Measurements from ENCODE around the gene HSBP1L1. TPM values are rescaled to one million over a fixed set of nuclear protein-coding genes. Genes with fewer than 3 reads are reported as not detected.

HSBP1L1 gene
- total and polyA plus RNA-seq, 2 experiments from 2014 or later: 1.8 to 3.7 TPM

- no peak overlapping the region for H3K27ac ChIP-seq (ENCODE audit: low read depth)
- ATAC-seq (no peak), DNase-seq (ENCODE audit: low spot score) (no peak)
- no peak overlapping the region for H2AFZ ChIP-seq
- Mint-ChIP-seq H3K27me3 (ENCODE audit: insufficient read depth, low read depth, poor library complexity) (peaks cover 8% of the 10 kb centered on the region), H3K4me3 (no peak overlapping the region), H3K4me1 (peaks cover 17% of the 10 kb centered on the region), H3K36me3 (ENCODE audit: low read depth) (no peaks in the 10 kb centered on the region; the same call in 1 of the 3 replicates), H3K27ac (no peak overlapping the region; the same call in 1 of the 2 replicates), H3K9me3 (no peaks in the 10 kb centered on the region)
- no peaks in the 10 kb centered on the region for H3K36me3 ChIP-seq (ENCODE audit: insufficient read depth)
- H3F3A ChIP-seq (replicated peaks; ENCODE audit: low read depth): no peaks in the 10 kb centered on the region
- H4K20me1 ChIP-seq (replicated peaks; ENCODE audit: insufficient read depth): peaks cover 5% of the 10 kb centered on the region; the same call in 1 of the 2 replicates
- H3K4me2 ChIP-seq: no peak overlapping the region
- no peaks in the 10 kb centered on the region for H3K9me2 ChIP-seq (ENCODE audit: insufficient read depth)
- H3K27me3 ChIP-seq (ENCODE audit: insufficient read depth): no peaks in the 10 kb centered on the region
- H3K79me2 ChIP-seq (replicated peaks; ENCODE audit: insufficient read depth): 0 out of 2 replicates have a peak, but pooled peaks cover 2% of the 10 kb centered on the region
- H3K4me3 ChIP-seq: no peak overlapping the region
- TF ChIP-seq NANOG (IDR thresholded peaks at IDR 0.05; ENCODE audit: borderline replicate concordance) (no peak), ZNF114 (CRISPR knock-in tag; IDR thresholded peaks at IDR 0.05) (no peak), CREB1 (CRISPR knock-in tag; IDR thresholded peaks at IDR 0.05; ENCODE audit: low read depth) (no peak), EZH2 (IDR thresholded peaks at IDR 0.05; ENCODE audit: low read depth, unreplicated experiment) (no peak), POLR2AphosphoS5 (IDR thresholded peaks at IDR 0.05; ENCODE audit: low read depth) (no peak), JUNB (IDR thresholded peaks at IDR 0.05; ENCODE audit: unreplicated experiment) (no peak), STAT1 (IDR thresholded peaks at IDR 0.05; ENCODE audit: unreplicated experiment) (no peak), ZNF331 (CRISPR knock-in tag; IDR thresholded peaks at IDR 0.05; ENCODE audit: low read depth) (no peak), EZH2phosphoT487 (IDR thresholded peaks at IDR 0.05; ENCODE audit: unreplicated experiment) (no peak), ZNF462 (CRISPR knock-in tag; IDR thresholded peaks at IDR 0.05) (no peak)
- TF ChIP-seq, protein P1, sequence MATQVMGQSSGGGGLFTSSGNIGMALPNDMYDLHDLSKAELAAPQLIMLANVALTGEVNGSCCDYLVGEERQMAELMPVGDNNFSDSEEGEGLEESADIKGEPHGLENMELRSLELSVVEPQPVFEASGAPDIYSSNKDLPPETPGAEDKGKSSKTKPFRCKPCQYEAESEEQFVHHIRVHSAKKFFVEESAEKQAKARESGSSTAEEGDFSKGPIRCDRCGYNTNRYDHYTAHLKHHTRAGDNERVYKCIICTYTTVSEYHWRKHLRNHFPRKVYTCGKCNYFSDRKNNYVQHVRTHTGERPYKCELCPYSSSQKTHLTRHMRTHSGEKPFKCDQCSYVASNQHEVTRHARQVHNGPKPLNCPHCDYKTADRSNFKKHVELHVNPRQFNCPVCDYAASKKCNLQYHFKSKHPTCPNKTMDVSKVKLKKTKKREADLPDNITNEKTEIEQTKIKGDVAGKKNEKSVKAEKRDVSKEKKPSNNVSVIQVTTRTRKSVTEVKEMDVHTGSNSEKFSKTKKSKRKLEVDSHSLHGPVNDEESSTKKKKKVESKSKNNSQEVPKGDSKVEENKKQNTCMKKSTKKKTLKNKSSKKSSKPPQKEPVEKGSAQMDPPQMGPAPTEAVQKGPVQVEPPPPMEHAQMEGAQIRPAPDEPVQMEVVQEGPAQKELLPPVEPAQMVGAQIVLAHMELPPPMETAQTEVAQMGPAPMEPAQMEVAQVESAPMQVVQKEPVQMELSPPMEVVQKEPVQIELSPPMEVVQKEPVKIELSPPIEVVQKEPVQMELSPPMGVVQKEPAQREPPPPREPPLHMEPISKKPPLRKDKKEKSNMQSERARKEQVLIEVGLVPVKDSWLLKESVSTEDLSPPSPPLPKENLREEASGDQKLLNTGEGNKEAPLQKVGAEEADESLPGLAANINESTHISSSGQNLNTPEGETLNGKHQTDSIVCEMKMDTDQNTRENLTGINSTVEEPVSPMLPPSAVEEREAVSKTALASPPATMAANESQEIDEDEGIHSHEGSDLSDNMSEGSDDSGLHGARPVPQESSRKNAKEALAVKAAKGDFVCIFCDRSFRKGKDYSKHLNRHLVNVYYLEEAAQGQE (IDR thresholded peaks at IDR 0.05; ENCODE audit: unreplicated experiment): no peak
- TF ChIP-seq, protein P2, sequence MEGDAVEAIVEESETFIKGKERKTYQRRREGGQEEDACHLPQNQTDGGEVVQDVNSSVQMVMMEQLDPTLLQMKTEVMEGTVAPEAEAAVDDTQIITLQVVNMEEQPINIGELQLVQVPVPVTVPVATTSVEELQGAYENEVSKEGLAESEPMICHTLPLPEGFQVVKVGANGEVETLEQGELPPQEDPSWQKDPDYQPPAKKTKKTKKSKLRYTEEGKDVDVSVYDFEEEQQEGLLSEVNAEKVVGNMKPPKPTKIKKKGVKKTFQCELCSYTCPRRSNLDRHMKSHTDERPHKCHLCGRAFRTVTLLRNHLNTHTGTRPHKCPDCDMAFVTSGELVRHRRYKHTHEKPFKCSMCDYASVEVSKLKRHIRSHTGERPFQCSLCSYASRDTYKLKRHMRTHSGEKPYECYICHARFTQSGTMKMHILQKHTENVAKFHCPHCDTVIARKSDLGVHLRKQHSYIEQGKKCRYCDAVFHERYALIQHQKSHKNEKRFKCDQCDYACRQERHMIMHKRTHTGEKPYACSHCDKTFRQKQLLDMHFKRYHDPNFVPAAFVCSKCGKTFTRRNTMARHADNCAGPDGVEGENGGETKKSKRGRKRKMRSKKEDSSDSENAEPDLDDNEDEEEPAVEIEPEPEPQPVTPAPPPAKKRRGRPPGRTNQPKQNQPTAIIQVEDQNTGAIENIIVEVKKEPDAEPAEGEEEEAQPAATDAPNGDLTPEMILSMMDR (conservative IDR thresholded peaks at IDR 0.05; ENCODE audit: low read depth in 2 of 2): no peak
- TF ChIP-seq, protein P3, sequence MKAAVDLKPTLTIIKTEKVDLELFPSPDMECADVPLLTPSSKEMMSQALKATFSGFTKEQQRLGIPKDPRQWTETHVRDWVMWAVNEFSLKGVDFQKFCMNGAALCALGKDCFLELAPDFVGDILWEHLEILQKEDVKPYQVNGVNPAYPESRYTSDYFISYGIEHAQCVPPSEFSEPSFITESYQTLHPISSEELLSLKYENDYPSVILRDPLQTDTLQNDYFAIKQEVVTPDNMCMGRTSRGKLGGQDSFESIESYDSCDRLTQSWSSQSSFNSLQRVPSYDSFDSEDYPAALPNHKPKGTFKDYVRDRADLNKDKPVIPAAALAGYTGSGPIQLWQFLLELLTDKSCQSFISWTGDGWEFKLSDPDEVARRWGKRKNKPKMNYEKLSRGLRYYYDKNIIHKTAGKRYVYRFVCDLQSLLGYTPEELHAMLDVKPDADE (IDR thresholded peaks at IDR 0.05): no peak
- no peaks in the 10 kb centered on the region for H3K4me1 ChIP-seq (ENCODE audit: insufficient read depth)
Measured at GRCh38 chr18:79942211-79942610, 22.2 kb upstream of the HSBP1L1 start.

All from GM23338 (cell line).